Activated CD4-positive, alpha-beta T cell treated with anti-CD3 and anti-CD28 coated beads, Interleukin-2, amount 50 U/mL, for 48 hours (primary cell): Measurements from ENCODE around the gene USB1.

Experiments
- DNase-seq, 2 experiments: peaks; one replicate each; pipeline ENCODE4 v3.0.0-alpha.2; 2020

Gene USB1

GRCh38 chr16:58049232-58050185, 48.3 kb downstream of the USB1 start:
- DNase-seq, result no peak

DNA sequence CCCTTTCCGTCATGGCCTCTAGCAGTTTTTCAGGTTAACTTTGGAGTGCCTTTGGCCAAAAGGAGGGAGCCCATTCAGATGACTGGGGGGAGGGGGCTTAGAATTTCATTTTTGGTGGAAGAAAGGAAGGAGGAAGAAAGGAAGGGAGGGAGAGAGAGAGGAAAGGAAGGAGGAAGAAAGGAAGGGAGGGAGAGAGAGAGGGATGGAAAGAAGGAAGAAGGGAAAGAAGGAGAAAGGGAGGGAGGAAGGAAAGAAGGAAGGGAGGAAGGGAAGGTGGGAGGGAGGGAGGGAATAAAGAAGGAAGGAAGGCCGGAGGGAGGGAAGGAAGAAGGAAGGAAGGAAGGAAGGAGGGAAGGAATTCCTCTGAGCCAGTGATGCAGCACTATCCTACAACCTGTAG, 50.1 kb downstream of the USB1 start:
- no peak for DNase-seq

GRCh38 chr16:58051821-58052603, 50.8 kb downstream of the USB1 start:
- DNase-seq, result no peak

GRCh38 chr16:58053682-58054005, 52.4 kb downstream of the USB1 start:
- DNase-seq, result no peak

- DNase-seq, result no peak
Measured at GRCh38 chr16:58054289-58054688, 53.1 kb downstream of the USB1 start.

DNA sequence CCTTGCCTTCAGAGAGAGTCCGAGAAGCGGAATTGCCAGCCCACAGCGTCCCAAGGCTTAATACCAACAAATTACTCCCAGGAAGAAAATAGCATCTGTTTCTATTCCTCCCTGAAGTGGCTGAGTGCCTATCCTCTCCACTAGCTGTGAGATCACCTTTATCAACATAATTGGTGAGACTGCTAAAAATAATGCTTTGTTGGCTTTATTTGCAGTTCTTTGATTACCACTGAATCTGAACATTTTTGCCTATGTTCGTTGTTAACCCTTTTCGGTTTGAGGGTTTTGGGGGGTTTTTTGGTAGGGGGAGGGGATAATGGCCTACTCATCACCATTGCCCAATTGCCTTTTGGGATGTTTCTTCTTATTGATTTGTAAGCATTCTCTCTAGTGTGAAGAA, 55.4 kb downstream of the USB1 start:
- no peak for DNase-seq

- DNase-seq, result no peak
Measured at GRCh38 chr16:58057121-58057520, 55.9 kb downstream of the USB1 start.

GRCh38 chr16:58057784-58058183, 56.6 kb downstream of the USB1 start:
- no peak for DNase-seq

DNA sequence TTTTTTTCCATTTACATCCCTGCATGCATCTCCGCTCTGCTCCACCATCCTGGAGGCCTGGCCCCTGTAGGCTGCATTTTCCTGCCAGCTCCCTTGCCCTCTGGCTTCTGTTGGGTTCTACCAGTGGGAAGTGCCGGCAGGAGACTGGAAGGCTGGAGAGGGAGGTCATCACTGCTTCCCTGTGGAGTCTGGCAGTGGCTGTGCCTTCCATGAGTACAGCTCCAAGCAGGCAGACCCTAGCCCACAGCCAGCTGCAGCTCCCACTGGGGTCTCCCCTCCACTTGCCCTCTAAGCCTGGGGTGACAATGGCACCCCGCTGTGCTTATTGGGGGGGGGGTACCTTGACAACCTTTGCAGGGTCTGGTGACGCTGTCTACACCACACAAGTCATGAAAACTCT, 61.6 kb downstream of the USB1 start:
- no peak for DNase-seq

GRCh38 chr16:58063377-58064076, 62.3 kb downstream of the USB1 start:
- DNase-seq, result no peak

- DNase-seq, result no peak
Measured at GRCh38 chr16:58070585-58070984, 69.4 kb downstream of the USB1 start.
